ENCODE measurements around the gene HDGFL3.
A peak's percentile ranks its signal among the peaks of the same experiment; 100 is the strongest.

HDGFL3 gene

GRCh38 chr15:83209333-83209732 lies 1.7 kb upstream of the HDGFL3 start:
- Histone ChIP-seq H3K27me3 (ENCODE audit: low read depth, low read length) (no peaks in the 10 kb centered on the region), H3K4me1 (ENCODE audit: control insufficient read depth in 1 of 2, insufficient read depth in 2 of 2, low read length in 2 of 2) (peaks cover 5 to 19% of the 10 kb centered on the region in 2 donors), H3K4me3 (ENCODE audit: low read depth in 1 of 2, low read length in 2 of 2) (no peak overlapping the region), H3K9me3 (ENCODE audit: control insufficient read depth in 1 of 2, low read length in 2 of 2) (no peaks in the 10 kb centered on the region), H3K27ac (ENCODE audit: low read length) (no peak overlapping the region), H3K36me3 (ENCODE audit: control insufficient read depth in 1 of 2, insufficient read depth in 2 of 2, low read length in 2 of 2) (no peaks in the 10 kb centered on the region)

- H3K36me3 ChIP-seq (ENCODE audit: control insufficient read depth in 1 of 2, insufficient read depth in 2 of 2, low read length in 2 of 2): no peaks in the 10 kb centered on the region
- H3K9me3 ChIP-seq (ENCODE audit: control insufficient read depth in 1 of 2, low read length in 2 of 2): no peaks in the 10 kb centered on the region
- no peaks in the 10 kb centered on the region for H3K27me3 ChIP-seq (ENCODE audit: low read depth, low read length)
- peaks cover 5 to 20% of the 10 kb centered on the region in 2 donors for H3K4me1 ChIP-seq (ENCODE audit: control insufficient read depth in 1 of 2, insufficient read depth in 2 of 2, low read length in 2 of 2)
- H3K27ac ChIP-seq (ENCODE audit: low read length): no peak overlapping the region
- H3K4me3 ChIP-seq (ENCODE audit: low read depth in 1 of 2, low read length in 2 of 2): peak overlapping the region; percentile 35 to 73
Observed at GRCh38 chr15:83208367-83208661, 691 bp upstream of the HDGFL3 start.

- H3K4me3 ChIP-seq (ENCODE audit: low read depth in 1 of 2, low read length in 2 of 2): peak overlapping the region; percentile 73 to 80
- H3K27ac ChIP-seq (ENCODE audit: low read length): peak overlapping the region; percentile 47
- no peaks in the 10 kb centered on the region for H3K9me3 ChIP-seq (ENCODE audit: control insufficient read depth in 1 of 2, low read length in 2 of 2)
- H3K36me3 ChIP-seq (ENCODE audit: control insufficient read depth in 1 of 2, insufficient read depth in 2 of 2, low read length in 2 of 2): no peaks in the 10 kb centered on the region
- H3K27me3 ChIP-seq (ENCODE audit: low read depth, low read length): no peaks in the 10 kb centered on the region
- peaks cover 5 to 25% of the 10 kb centered on the region in 2 donors for H3K4me1 ChIP-seq (ENCODE audit: control insufficient read depth in 1 of 2, insufficient read depth in 2 of 2, low read length in 2 of 2)
Observed at GRCh38 chr15:83207009-83207659, 489 bp downstream of the HDGFL3 start.

- Histone ChIP-seq H3K9me3 (ENCODE audit: control insufficient read depth in 1 of 2, low read length in 2 of 2) (no peaks in the 10 kb centered on the region), H3K27ac (ENCODE audit: low read length) (peak overlapping the region; percentile 47), H3K4me1 (ENCODE audit: control insufficient read depth in 1 of 2, insufficient read depth in 2 of 2, low read length in 2 of 2) (peaks cover 5 to 31% of the 10 kb centered on the region in 2 donors), H3K36me3 (ENCODE audit: control insufficient read depth in 1 of 2, insufficient read depth in 2 of 2, low read length in 2 of 2) (no peaks in the 10 kb centered on the region), H3K4me3 (ENCODE audit: low read depth in 1 of 2, low read length in 2 of 2) (peak overlapping the region; percentile 73 to 80), H3K27me3 (ENCODE audit: low read depth, low read length) (no peaks in the 10 kb centered on the region)
Observed at GRCh38 chr15:83206526-83207008, 1.1 kb downstream of the HDGFL3 start.

- no peaks in the 10 kb centered on the region for H3K36me3 ChIP-seq (ENCODE audit: control insufficient read depth in 1 of 2, insufficient read depth in 2 of 2, low read length in 2 of 2)
- no peaks in the 10 kb centered on the region for H3K9me3 ChIP-seq (ENCODE audit: control insufficient read depth in 1 of 2, low read length in 2 of 2)
- no peaks in the 10 kb centered on the region for H3K27me3 ChIP-seq (ENCODE audit: low read depth, low read length)
- H3K4me1 ChIP-seq (ENCODE audit: control insufficient read depth in 1 of 2, insufficient read depth in 2 of 2, low read length in 2 of 2): peaks cover 5 to 31% of the 10 kb centered on the region in 2 donors
- H3K4me3 ChIP-seq (ENCODE audit: low read depth in 1 of 2, low read length in 2 of 2): peak overlapping the region; percentile 73 to 80
- H3K27ac ChIP-seq (ENCODE audit: low read length): peak overlapping the region; percentile 47
Observed at GRCh38 chr15:83205725-83206324, 1.8 kb downstream of the HDGFL3 start.

- Histone ChIP-seq H3K27me3 (ENCODE audit: low read depth, low read length) (no peaks in the 10 kb centered on the region), H3K4me1 (ENCODE audit: control insufficient read depth in 1 of 2, insufficient read depth in 2 of 2, low read length in 2 of 2) (peaks cover 5 to 31% of the 10 kb centered on the region in 2 donors), H3K9me3 (ENCODE audit: control insufficient read depth in 1 of 2, low read length in 2 of 2) (no peaks in the 10 kb centered on the region), H3K27ac (ENCODE audit: low read length) (peak overlapping the region; percentile 11), H3K36me3 (ENCODE audit: control insufficient read depth in 1 of 2, insufficient read depth in 2 of 2, low read length in 2 of 2) (no peaks in the 10 kb centered on the region), H3K4me3 (ENCODE audit: low read depth in 1 of 2, low read length in 2 of 2) (no peak overlapping the region)
Observed at GRCh38 chr15:83204697-83205096, 2.9 kb downstream of the HDGFL3 start.

GRCh38 chr15:83203543-83203942 lies 4.1 kb downstream of the HDGFL3 start:
- Histone ChIP-seq H3K27me3 (ENCODE audit: low read depth, low read length) (no peaks in the 10 kb centered on the region), H3K36me3 (ENCODE audit: control insufficient read depth in 1 of 2, insufficient read depth in 2 of 2, low read length in 2 of 2) (no peaks in the 10 kb centered on the region), H3K9me3 (ENCODE audit: control insufficient read depth in 1 of 2, low read length in 2 of 2) (no peaks in the 10 kb centered on the region), H3K4me1 (ENCODE audit: control insufficient read depth in 1 of 2, insufficient read depth in 2 of 2, low read length in 2 of 2) (peaks cover 5 to 34% of the 10 kb centered on the region in 2 donors), H3K27ac (ENCODE audit: low read length) (no peak overlapping the region), H3K4me3 (ENCODE audit: low read depth in 1 of 2, low read length in 2 of 2) (no peak overlapping the region)

GRCh38 chr15:83200589-83200988 lies 7.0 kb downstream of the HDGFL3 start:
- Histone ChIP-seq H3K4me1 (ENCODE audit: control insufficient read depth in 1 of 2, insufficient read depth in 2 of 2, low read length in 2 of 2) (peaks cover 2 to 30% of the 10 kb centered on the region in 2 donors), H3K36me3 (ENCODE audit: control insufficient read depth in 1 of 2, insufficient read depth in 2 of 2, low read length in 2 of 2) (no peaks in the 10 kb centered on the region), H3K9me3 (ENCODE audit: control insufficient read depth in 1 of 2, low read length in 2 of 2) (no peaks in the 10 kb centered on the region), H3K27me3 (ENCODE audit: low read depth, low read length) (no peaks in the 10 kb centered on the region), H3K27ac (ENCODE audit: low read length) (no peak overlapping the region), H3K4me3 (ENCODE audit: low read depth in 1 of 2, low read length in 2 of 2) (no peak overlapping the region)

GRCh38 chr15:83200162-83200561 lies 7.5 kb downstream of the HDGFL3 start:
- H3K27ac ChIP-seq (ENCODE audit: low read length): no peak overlapping the region
- H3K27me3 ChIP-seq (ENCODE audit: low read depth, low read length): no peaks in the 10 kb centered on the region
- H3K36me3 ChIP-seq (ENCODE audit: control insufficient read depth in 1 of 2, insufficient read depth in 2 of 2, low read length in 2 of 2): no peaks in the 10 kb centered on the region
- H3K4me1 ChIP-seq (ENCODE audit: control insufficient read depth in 1 of 2, insufficient read depth in 2 of 2, low read length in 2 of 2): peaks cover 0 to 26% of the 10 kb centered on the region in 2 donors
- no peaks in the 10 kb centered on the region for H3K9me3 ChIP-seq (ENCODE audit: control insufficient read depth in 1 of 2, low read length in 2 of 2)
- H3K4me3 ChIP-seq (ENCODE audit: low read depth in 1 of 2, low read length in 2 of 2): no peak overlapping the region

GRCh38 chr15:83199288-83199687 lies 8.3 kb downstream of the HDGFL3 start:
- H3K27ac ChIP-seq (ENCODE audit: low read length): no peak overlapping the region
- H3K9me3 ChIP-seq (ENCODE audit: control insufficient read depth in 1 of 2, low read length in 2 of 2): no peaks in the 10 kb centered on the region
- H3K4me1 ChIP-seq (ENCODE audit: control insufficient read depth in 1 of 2, insufficient read depth in 2 of 2, low read length in 2 of 2): peaks cover 0 to 20% of the 10 kb centered on the region in 2 donors
- H3K36me3 ChIP-seq (ENCODE audit: control insufficient read depth in 1 of 2, insufficient read depth in 2 of 2, low read length in 2 of 2): no peaks in the 10 kb centered on the region
- H3K27me3 ChIP-seq (ENCODE audit: low read depth, low read length): no peaks in the 10 kb centered on the region
- no peak overlapping the region for H3K4me3 ChIP-seq (ENCODE audit: low read depth in 1 of 2, low read length in 2 of 2)

GRCh38 chr15:83198476-83198875 lies 9.1 kb downstream of the HDGFL3 start:
- H3K27ac ChIP-seq (ENCODE audit: low read length): no peak overlapping the region

GRCh38 chr15:83194528-83194927 lies 13.1 kb downstream of the HDGFL3 start:
- Histone ChIP-seq H3K27me3 (ENCODE audit: low read depth, low read length) (no peaks in the 10 kb centered on the region), H3K9me3 (ENCODE audit: control insufficient read depth in 1 of 2, low read length in 2 of 2) (no peaks in the 10 kb centered on the region), H3K27ac (ENCODE audit: low read length) (no peak overlapping the region), H3K4me3 (ENCODE audit: low read depth in 1 of 2, low read length in 2 of 2) (no peak overlapping the region), H3K4me1 (ENCODE audit: control insufficient read depth in 1 of 2, insufficient read depth in 2 of 2, low read length in 2 of 2) (peaks cover 0 to 8% of the 10 kb centered on the region in 2 donors), H3K36me3 (ENCODE audit: control insufficient read depth in 1 of 2, insufficient read depth in 2 of 2, low read length in 2 of 2) (no peaks in the 10 kb centered on the region)

More at GRCh38 chr15:83198476-83198875, 9.1 kb downstream of the HDGFL3 start:
- H3K4me3 ChIP-seq (ENCODE audit: low read depth in 1 of 2, low read length in 2 of 2): no peak overlapping the region
- no peaks in the 10 kb centered on the region for H3K36me3 ChIP-seq (ENCODE audit: control insufficient read depth in 1 of 2, insufficient read depth in 2 of 2, low read length in 2 of 2)
- H3K4me1 ChIP-seq (ENCODE audit: control insufficient read depth in 1 of 2, insufficient read depth in 2 of 2, low read length in 2 of 2): peaks cover 0 to 20% of the 10 kb centered on the region in 2 donors
- no peaks in the 10 kb centered on the region for H3K9me3 ChIP-seq (ENCODE audit: control insufficient read depth in 1 of 2, low read length in 2 of 2)
- H3K27me3 ChIP-seq (ENCODE audit: low read depth, low read length): no peaks in the 10 kb centered on the region
